A673 (cell line): Measurements from ENCODE around the gene RNGTT. TPM values are rescaled to one million over a fixed set of nuclear protein-coding genes. Genes with fewer than 3 reads are reported as not detected.

Experiments used
- BruUV-seq: library from RNA; stranded (reverse); fragments of 400-500 nt; replicated peaks from 2 replicates; lab custom pipeline; 2021; lab: Mats Ljungman, UMichigan
- CTCF ChIA-PET: fragments of 300-600 bp; sonication (Branson Sonifier 250); formaldehyde crosslinking; loops from one replicate; lab custom pipeline; 2022; ENCODE audit warnings: antibody characterized with exemption; lab: Charles Lee
- POLR2A ChIA-PET: fragments of 300-600 bp; sonication (Branson Sonifier 250); formaldehyde crosslinking; loops from one replicate; lab custom pipeline; 2022; ENCODE audit warnings: antibody characterized with exemption; ENCODE audit not compliant: low non-redundant PET; lab: Charles Lee
- DNase-seq: peaks from one replicate; pipeline ENCODE4 v3.0.0-alpha.2; 2015; ENCODE audit warnings: low spot score
- H3K27ac ChIP-seq: fragments of 200-600 bp; sonication (generic); 2 replicates; pipeline ENCODE4 v1.5.1; 2016; ENCODE audit warnings: mixed run types, low read depth, mild to moderate bottlenecking, mixed read lengths, antibody characterized with exemption, low read length; ENCODE audit not compliant: poor library complexity, severe bottlenecking
- H3K27me3 ChIP-seq: fragments of 200-600 bp; sonication (generic); replicated peaks from 2 replicates; pipeline ENCODE4 v1.6.1; 2017; ENCODE audit warnings: mixed run types, low read depth, mild to moderate bottlenecking, mixed read lengths, antibody characterized with exemption, low read length; ENCODE audit not compliant: insufficient read depth, poor library complexity
- H3K36me3 ChIP-seq: fragments of 200-600 bp; sonication (generic); 2 replicates; pipeline ENCODE4 v1.6.1; 2016; ENCODE audit warnings: mixed run types, mild to moderate bottlenecking, mixed read lengths, antibody characterized with exemption, low read length; ENCODE audit not compliant: insufficient read depth, poor library complexity, severe bottlenecking
- H3K4me1 ChIP-seq: fragments of 200-600 bp; sonication (generic); 2 replicates; pipeline ENCODE4 v1.6.1; 2017; ENCODE audit warnings: mixed run types, mild to moderate bottlenecking, mixed read lengths, antibody characterized with exemption, low read length; ENCODE audit not compliant: insufficient read depth, poor library complexity, severe bottlenecking
- H3K4me3 ChIP-seq: fragments of 200-600 bp; sonication (generic); 2 replicates; pipeline ENCODE4 v1.5.1; 2016; ENCODE audit warnings: low read depth, mixed run types, mild to moderate bottlenecking, mixed read lengths, low read length; ENCODE audit not compliant: poor library complexity, severe bottlenecking
- H3K9me3 ChIP-seq: fragments of 200-600 bp; sonication (generic); 2 replicates; pipeline ENCODE4 v1.6.1; 2016; ENCODE audit warnings: mixed run types, low read depth, mild to moderate bottlenecking, mixed read lengths, antibody characterized with exemption, low read length; ENCODE audit not compliant: poor library complexity, severe bottlenecking
- CTCF ChIP-seq: fragments of 300-800, 200-600 bp; sonication (generic); conservative IDR thresholded peaks from 2 replicates; pipeline ENCODE4 v1.5.1; 2017; ENCODE audit warnings: low read depth, mild to moderate bottlenecking, antibody characterized with exemption, low read length, moderate library complexity, mixed read lengths
- EZH2 ChIP-seq: fragments of 200-600 bp; sonication (generic); IDR thresholded peaks from 2 replicates; pipeline ENCODE4 v1.6.1; 2017; ENCODE audit warnings: borderline replicate concordance, low read depth, mild to moderate bottlenecking, mixed read lengths, antibody characterized with exemption, low read length; ENCODE audit not compliant: poor library complexity, severe bottlenecking
- intact Hi-C: fragments of 100-400 bp; cut with micrococcal nuclease; formaldehyde crosslinking; loops from one replicate; pipeline ENCODE4 v1.10.0; 2022; ENCODE audit not compliant: unreplicated experiment
- total RNA-seq: library from RNA; stranded (reverse); gene quantifications from 2 replicates; pipeline ENCODE4 v1.2.3, GENCODE V29; 2021

RNGTT gene
- total RNA-seq, 1 experiment from 2014 or later, result 31.8 TPM

GRCh38 chr6:88858455-88858854 lies 105.0 kb downstream of the RNGTT start:
- Histone ChIP-seq H3K9me3 (no peaks in the 10 kb centered on the region), H3K4me1 (no peaks in the 10 kb centered on the region), H3K27ac (no peak overlapping the region), H3K4me3 (no peak overlapping the region), H3K27me3 (no peaks in the 10 kb centered on the region), H3K36me3 (no peaks in the 10 kb centered on the region)
- TF ChIP-seq EZH2 (no peak), CTCF (no peak)
- POLR2A ChIA-PET, result no interaction called here
- BruUV-seq, result no TSS peak
- intact Hi-C loops, result no loop called here
- no peak for DNase-seq
- CTCF ChIA-PET, result interaction anchor here (0.6 kb wide), 1 partner anchor 22 kb away, joined by 3 read pairs; no protein-coding TSS in a partner anchor

- no TSS peak for BruUV-seq
- Histone ChIP-seq H3K9me3 (no peaks in the 10 kb centered on the region), H3K36me3 (no peaks in the 10 kb centered on the region), H3K27ac (no peak overlapping the region), H3K4me3 (no peak overlapping the region), H3K27me3 (no peaks in the 10 kb centered on the region), H3K4me1 (no peaks in the 10 kb centered on the region)
- intact Hi-C loops, result no loop called here
- ChIA-PET POLR2A (no interaction called here), CTCF (interaction anchor here (0.9 kb wide), 1 partner anchor 13 kb away, joined by 4 read pairs; no protein-coding TSS in a partner anchor)
- no peak for DNase-seq
- TF ChIP-seq CTCF, result no peak
- TF ChIP-seq EZH2, result no peak
Observed at GRCh38 chr6:88856566-88856965, 106.9 kb downstream of the RNGTT start.

- Histone ChIP-seq H3K4me1 (no peaks in the 10 kb centered on the region), H3K27ac (no peak overlapping the region), H3K27me3 (no peaks in the 10 kb centered on the region), H3K9me3 (no peaks in the 10 kb centered on the region), H3K4me3 (no peak overlapping the region), H3K36me3 (no peaks in the 10 kb centered on the region)
- no peak for DNase-seq
- BruUV-seq, result no TSS peak
- ChIA-PET CTCF (no interaction called here), POLR2A (interaction anchor here (0.7 kb wide), 1 partner anchor 670 kb away, joined by 3 read pairs; no protein-coding TSS in a partner anchor)
- intact Hi-C loops, result no loop called here
- no peak for TF ChIP-seq EZH2
Observed at GRCh38 chr6:88855541-88856147, 107.8 kb downstream of the RNGTT start.

- Histone ChIP-seq H3K36me3 (no peaks in the 10 kb centered on the region), H3K27me3 (no peaks in the 10 kb centered on the region), H3K4me3 (no peak overlapping the region), H3K4me1 (no peaks in the 10 kb centered on the region), H3K27ac (no peak overlapping the region), H3K9me3 (no peaks in the 10 kb centered on the region)
- CTCF ChIA-PET, result no interaction called here
- TF ChIP-seq CTCF (no peak), EZH2 (no peak)
- intact Hi-C loops, result no loop called here
- DNase-seq, result no peak
- no TSS peak for BruUV-seq
- POLR2A ChIA-PET, result no interaction called here
Observed at GRCh38 chr6:88852775-88853174, 110.6 kb downstream of the RNGTT start.
